NCI-H526 treated with DMSO at 0.1 percent for 48 hours (cell line): ENCODE measurements around the gene ZNF746.
"Not testable (repeated sequence)": the region's sequence is repeated elsewhere in the genome, so short reads cannot be mapped to it uniquely, and the experiment has no call there.

ENCODE experiments used
- DNase-seq: peaks from one replicate; lab custom pipeline; 2025; lab: John Stamatoyannopoulos, UW

Gene ZNF746

GRCh38 chr7:149497467-149498261 lies at the start of gene ZNF746:
Gene ZNF746 (minus strand): TSS chr7:149497809. CDS start chr7:149497536, 273 bp downstream.
- DNase-seq: peak; percentile 63

DNA sequence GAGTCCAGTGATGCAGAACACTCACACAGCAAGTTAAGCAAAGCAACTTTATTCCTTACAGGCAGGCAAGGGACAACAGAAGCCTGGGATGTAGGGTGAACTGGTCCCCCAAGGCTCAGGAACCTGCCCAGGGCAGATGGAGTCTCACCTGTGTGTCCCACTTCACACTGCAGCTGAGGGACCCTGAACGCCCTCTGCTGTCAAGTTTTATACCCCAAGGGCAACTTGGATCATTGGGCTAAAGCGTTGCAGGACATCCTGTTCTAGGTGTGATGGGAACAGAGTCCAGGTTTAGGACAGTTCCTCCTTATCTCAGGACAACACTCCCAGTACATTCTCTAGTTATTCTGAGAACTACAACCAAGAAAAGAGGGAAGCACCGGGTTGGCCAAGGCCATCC lies 49.5 kb upstream of the ZNF746 start:
- no peak for DNase-seq

DNA sequence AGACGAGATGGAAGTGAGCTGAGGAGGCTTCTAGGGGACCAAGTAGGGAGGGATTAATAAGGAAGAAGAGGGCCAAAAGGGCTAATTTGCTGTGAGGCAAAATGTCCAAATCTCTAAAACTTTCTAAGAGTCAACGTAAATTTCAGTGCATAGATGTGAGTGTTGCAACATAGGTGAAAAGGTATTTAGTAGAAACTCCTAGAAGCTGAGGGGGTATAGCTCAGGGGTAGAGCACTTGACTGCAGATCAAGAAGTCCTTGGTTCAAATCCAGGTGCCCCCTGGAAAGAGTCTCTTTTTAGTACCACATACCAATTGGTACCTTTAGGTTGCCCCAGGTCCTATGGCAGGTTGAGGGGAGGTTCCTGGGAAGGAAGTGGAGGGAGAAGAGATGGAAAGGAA lies 48.7 kb upstream of the ZNF746 start:
- no peak for DNase-seq

DNA sequence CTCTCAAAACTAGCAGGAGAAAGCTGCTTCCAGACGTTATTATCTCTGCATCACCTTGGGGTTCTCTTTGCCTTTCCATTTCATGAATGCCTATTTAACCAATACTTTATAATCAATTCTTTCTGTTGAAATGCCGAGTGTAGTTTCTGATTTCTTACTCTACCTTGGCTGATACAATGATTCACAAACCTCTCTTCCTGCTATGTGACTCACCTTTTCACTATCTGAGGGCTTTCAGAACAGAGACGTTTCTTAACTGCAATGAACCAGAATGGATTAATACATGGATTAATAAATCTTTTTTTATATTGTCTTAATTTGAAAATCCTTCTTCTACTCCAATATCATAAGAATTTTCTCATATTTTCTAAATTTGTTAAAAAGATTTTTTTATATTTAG lies 46.4 kb upstream of the ZNF746 start:
- no peak for DNase-seq

DNA sequence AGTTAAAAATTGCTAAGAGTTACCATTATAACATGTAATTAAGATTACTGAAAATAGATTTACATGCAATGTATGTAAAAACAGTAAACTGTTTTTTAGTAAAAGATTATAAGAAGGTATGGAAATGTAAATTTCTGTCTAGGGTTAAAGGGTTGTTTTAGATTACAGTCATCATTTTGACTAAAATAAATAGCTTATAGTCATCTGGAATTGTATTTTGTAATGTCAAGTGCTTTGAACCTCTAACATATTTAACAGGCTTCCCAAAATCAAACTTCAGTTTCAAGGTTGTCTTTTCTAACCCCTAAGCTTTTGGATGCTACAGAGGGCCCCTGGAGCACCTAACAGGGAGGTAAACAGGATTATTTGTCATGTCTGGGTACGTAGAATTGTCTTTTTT lies 35.0 kb upstream of the ZNF746 start:
- DNase-seq: no peak

DNA sequence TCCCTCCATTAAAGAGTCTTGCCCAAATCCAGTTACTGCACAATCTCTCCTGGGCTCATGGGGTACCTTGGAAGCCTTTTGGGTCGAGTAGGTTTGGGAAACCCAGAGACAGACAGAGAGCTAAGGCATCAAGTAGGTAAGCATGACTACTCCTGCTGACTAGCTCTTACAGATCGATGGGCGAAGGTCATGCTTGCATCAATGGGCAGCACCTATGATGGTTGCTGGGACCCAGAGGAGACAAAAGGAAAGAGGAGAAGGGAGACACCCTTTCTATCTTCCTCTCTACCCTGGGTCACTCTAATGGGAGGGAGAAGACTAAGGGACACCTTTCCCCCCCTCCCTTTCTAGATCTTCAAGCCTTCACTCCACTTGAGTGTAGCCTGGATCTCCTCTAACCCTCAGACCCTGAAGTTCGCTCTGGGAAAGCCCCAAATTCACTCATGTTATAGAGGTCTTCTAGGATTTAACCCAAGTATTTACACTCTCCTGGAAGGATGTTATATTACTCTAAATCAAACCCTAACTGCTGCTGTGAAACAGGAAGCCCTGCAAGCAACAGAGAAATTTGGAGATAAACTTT lies 31.6 kb upstream of the ZNF746 start:
- DNase-seq: no peak

GRCh38 chr7:149527414-149527813 lies 29.8 kb upstream of the ZNF746 start:
- DNase-seq: no peak

DNA sequence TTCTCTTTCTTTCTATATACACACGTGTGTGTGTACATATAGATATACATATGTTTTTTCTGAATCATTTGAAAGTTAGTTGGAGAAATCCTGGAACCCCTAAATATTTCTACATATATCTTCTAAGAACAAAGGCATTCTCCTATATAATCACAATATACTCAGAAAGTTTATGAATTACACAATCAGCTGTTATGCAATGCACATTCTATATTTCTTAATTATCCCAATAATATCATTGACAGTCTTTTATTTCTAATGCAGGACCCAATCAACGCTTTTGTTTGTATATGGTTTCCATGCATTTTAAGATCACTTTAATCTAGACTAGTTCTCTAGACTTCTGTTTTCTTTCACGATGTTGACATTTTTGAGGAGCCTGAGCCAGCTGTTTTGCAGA lies 27.7 kb upstream of the ZNF746 start:
- no peak for DNase-seq

- DNase-seq: no peak
These were observed 26.8 kb upstream of the ZNF746 start for GRCh38 chr7:149524394-149524793.

DNA sequence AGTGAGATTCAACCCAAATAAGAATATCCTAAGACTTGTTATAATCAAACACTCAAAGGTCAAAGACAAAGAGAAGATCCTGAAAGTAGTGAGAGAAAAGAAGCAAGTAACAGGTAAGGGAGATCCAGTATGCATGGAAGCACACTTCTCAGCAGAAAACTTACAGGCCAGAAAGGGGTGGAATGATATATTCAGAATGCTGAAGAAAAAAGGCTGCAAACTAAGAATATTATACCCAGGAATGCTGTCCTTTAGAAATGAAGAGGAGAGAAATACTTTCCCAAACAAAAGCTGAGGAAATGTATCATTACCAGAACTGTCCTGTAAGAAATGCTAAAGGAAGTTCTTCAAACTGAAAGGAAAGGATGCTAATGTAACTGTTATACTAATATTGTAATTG lies 12.6 kb upstream of the ZNF746 start:
- DNase-seq: no peak

DNA sequence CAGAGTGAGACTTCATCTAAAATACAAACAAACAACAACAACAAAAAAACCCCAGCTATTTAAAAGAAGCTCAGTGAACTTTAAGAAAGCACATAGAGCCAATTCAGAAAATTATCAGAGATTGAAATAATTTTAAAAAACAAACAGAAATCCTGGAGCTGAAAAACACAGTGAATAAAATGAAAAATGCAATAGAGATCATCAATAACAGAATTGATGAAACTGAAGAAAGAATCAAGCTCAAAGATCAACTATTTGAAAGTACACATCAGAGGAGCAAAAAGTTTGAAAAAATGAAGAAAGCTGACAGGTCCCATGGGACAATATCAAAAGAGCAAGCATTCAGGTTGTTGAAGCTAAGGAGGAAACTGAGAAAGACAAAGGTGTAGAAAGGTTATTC lies 12.2 kb upstream of the ZNF746 start:
- DNase-seq: no peak

DNA sequence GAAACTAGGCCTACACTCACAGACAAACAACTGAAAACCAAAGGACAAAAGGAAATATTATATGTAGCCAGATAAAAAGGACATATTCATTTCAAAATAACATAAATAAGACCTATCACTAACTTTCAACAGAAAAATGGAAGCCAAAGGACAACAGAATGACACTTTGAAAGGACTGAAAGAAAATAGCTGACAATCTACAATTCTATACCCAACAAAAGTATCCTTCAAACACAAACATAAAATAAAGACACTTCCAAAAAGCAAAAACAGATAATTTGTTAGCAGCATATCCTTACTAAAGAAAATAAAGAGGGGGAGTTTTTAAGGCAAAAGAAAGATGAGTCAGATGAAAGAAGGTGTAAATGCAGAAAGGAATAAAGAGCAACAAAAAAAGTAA lies 7.9 kb upstream of the ZNF746 start:
- no peak for DNase-seq

DNA sequence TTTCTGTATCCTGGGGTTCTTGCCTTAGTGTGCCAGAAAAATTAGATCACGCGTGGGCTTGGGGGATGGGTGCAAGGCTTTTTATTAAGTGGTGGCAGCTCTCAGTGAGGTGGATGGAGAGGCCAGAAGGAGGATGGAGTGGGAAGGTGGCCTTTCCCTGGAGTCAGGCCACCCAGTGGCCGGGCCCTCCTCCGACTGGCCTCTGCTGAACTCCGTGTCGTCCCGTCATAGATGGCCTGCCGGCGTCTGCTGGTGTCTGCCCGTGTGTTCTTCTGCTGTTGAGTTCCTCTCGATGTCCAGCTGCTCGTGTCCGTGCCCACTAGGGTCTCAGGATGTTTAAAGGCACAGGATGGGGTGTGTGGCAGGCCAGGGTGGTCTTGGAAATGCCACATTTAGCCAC lies 4.0 kb upstream of the ZNF746 start:
- DNase-seq: no peak

DNA sequence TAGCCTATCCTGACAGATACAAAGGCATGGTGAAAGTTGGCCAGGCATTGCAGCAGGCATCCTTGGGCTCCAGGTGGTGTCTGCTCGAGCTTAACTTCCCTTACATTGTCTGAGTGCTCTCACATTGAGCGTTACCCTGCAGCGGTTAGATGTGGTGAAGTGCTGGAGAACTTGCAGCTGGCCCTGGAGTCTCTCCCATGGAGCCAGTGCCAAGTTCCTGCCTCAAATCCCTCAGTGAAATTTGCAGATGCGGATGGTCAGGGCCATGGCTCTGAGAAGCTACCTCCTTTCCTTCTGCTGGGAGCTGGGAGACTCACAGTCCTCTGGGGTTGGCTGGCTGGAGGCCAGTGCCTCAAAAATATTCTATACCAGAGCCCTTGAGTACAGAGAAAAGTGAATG lies 3.3 kb upstream of the ZNF746 start:
- DNase-seq: no peak

- DNase-seq: no peak
These were observed 2.6 kb upstream of the ZNF746 start for GRCh38 chr7:149500201-149500600.

DNA sequence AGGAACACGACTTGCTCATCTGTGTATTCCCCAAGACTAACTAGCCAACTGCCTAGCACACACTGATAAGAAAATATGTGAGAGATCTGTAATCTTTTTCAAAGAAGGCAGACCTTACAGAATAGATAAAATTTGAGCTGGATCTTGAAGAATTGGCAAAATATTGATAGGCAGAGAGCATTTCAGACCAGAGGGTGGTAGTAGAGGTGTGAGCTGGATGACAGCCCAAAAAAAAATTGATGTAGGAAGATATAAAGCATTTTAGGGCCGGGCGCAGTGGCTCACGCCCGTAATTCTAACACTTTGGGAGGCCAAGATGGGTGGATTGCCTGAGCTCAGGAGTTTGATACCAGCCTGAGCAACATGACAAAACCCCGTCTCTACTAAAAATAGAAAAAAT lies 1.2 kb upstream of the ZNF746 start:
- no peak for DNase-seq

DNA sequence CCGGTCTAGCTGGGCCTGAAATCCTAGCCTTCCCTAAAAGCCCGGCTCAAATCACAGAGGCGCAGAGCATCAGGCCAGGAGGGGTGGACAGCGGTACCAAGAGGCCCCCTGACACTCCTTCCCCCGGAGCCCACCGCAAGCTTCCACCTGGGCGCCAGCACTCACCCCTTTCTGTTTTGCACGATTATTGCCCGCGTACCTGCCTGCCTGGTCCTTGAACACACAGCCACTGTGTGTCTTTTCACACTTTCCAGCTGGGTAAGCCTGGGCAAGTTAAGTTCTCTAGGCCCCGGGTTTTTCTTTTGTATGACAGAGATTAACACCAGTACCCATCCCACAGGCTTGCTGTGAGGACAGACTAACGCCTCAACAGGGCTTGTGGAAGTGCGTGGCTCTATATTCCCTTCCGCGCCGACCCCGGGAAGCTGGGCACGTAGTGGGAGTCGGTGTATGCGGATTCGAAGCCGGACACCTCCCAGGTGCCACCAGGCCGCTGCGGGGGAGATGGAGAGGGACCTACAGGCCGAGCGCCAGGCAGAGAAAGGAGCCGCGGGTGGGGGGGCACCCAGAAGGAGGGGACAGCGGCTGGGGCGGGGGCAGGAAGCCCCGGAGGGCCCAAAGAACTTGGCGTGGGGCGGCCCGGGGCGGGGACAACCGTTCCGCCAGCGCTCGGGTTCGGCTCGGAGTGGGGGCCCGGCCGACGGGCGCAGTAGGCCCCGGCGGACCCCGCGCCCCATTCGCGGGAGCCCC lies 792 bp downstream of the ZNF746 start:
- no peak for DNase-seq

DNA sequence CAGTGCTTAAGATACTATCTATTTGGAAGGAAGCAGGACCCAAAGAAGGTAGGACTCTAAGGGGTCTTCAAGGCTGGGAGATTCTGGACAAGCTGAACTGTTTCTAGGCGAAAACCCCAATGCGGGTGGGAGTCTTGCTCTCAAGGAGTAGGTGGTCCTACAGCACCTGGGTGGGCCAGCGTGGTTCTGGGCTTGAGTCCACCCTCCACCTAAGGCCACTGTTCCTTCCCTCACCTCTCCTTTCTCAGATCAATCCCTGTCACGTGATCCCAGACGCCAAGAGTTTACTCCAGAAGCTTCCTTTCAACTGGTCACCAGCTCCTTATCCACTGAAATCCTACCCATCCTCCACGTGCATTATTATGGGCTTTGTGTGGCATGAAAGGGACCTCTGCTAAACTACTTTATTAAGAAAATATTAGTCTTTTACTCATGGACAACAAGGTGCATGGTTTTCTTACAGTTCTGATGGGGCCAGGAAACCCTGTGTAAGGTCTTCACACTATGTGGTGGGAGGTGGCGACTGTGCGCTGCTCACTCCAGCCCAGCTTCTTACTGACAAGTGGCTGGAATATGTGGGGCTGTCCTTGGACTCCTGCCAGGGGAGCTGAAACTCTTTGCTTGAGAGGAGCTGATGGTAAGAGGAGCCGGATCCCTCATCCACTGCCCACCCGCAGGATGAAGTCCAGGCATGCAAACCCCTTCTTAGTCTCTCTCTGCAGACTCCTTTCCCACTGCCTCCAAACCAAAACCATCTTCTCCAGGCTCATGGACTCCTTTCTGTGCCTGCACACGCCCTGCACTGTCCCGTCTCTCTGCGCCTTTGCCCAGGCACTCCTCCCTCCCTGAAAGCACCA lies 1.6 kb downstream of the ZNF746 start:
- no peak for DNase-seq

GRCh38 chr7:149494738-149495368 lies 2.8 kb downstream of the ZNF746 start:
- DNase-seq: no peak

DNA sequence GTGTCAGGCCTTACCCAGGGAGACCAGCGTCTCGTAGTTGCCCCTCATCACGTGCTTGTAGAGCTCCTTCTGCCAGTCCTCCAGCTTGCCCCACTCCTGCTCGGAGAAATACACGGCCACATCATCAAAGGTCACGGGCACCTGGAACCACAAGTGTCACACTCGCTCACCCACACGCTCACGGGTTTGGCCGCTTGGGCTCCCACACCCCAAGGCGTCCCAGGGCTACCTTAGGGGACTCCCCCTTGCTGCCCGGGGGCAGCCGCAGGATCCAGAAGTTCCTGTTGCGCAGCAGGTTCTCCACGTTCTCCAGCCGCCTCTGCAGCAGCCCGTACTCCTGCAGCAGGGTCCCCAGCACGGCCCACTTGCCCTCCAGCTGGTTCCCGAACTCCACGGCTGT lies 3.6 kb downstream of the ZNF746 start:
- DNase-seq: not testable (repeated sequence)

DNA sequence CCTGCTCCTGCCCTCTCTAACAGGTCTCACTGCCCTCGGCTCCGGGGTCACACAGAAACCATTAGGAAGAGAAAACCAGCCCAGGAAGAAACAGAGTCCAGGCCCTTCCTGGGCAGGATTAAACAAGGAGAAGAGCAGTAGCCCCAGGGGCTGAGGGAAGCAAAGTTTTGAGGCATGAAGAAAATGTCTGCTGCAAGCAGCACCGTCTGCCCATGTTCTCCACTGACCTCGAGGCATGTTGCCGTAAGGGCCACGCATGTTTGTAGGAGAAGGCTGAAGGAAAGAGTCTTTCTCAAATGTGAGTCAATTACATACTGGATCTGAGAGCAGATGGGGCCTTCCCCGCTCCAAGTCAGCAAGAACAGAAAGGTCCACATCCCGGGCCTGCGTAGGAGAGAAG lies 4.2 kb downstream of the ZNF746 start:
- no peak for DNase-seq
